ENCODE measurements around the gene ZNF519.

GRCh38 chr18:14085770-14086457 is 46.3 kb downstream of the ZNF519 start:
- TF ChIP-seq CTCF (IDR thresholded peaks at IDR 0.05) (no peak), ZFX (IDR thresholded peaks at IDR 0.05; ENCODE audit: borderline replicate concordance) (no peak)

Data from 22Rv1 (cell line).